ENCODE measurements around the gene STK32B.

The STK32B gene

GRCh38 chr4:5120067-5120466, 68.8 kb downstream of the STK32B start:
- no peaks in the 10 kb centered on the region for H3K79me2 ChIP-seq (ENCODE audit: insufficient read depth, low read length)
- H3K9me3 ChIP-seq (ENCODE audit: insufficient read depth, low read depth, low read length): peaks cover 18% of the 10 kb centered on the region; the same call in 1 of the 2 replicates
- no peaks in the 10 kb centered on the region for H3K9me2 ChIP-seq (replicated peaks; ENCODE audit: low read depth, low read length)
- H3K4me2 ChIP-seq (ENCODE audit: low read depth, low read length, poor library complexity, severe bottlenecking): no peak overlapping the region
- H3K4me1 ChIP-seq (ENCODE audit: insufficient read depth, low read length, poor library complexity, severe bottlenecking): no peaks in the 10 kb centered on the region
- H3K9ac ChIP-seq (ENCODE audit: low read depth, low read length, poor library complexity, severe bottlenecking): no peak overlapping the region
- no peak overlapping the region for H2AFZ ChIP-seq (ENCODE audit: low read length)
- no peaks in the 10 kb centered on the region for H3K36me3 ChIP-seq (ENCODE audit: insufficient read depth, low read length)
- TF ChIP-seq EZH2phosphoT487 (IDR thresholded peaks at IDR 0.05; ENCODE audit: borderline replicate concordance): no peak
- no peak for TF ChIP-seq CTCF (conservative IDR thresholded peaks at IDR 0.05; ENCODE audit: low read length)
- H3K27me3 ChIP-seq (ENCODE audit: insufficient read depth, low read length, poor library complexity, severe bottlenecking): no peaks in the 10 kb centered on the region
- no peaks in the 10 kb centered on the region for H3F3A ChIP-seq (ENCODE audit: low read depth)
- no peaks in the 10 kb centered on the region for H4K20me1 ChIP-seq (ENCODE audit: insufficient read depth, low read length, poor library complexity, severe bottlenecking)
- H3K4me3 ChIP-seq (ENCODE audit: low read length, poor library complexity, severe bottlenecking): no peak overlapping the region

GRCh38 chr4:5120468-5120867, 69.2 kb downstream of the STK32B start:
- Histone ChIP-seq H3K9me3 (ENCODE audit: insufficient read depth, low read depth, low read length) (peaks cover 18% of the 10 kb centered on the region; the same call in 1 of the 2 replicates), H3K4me3 (ENCODE audit: low read length, poor library complexity, severe bottlenecking) (no peak overlapping the region), H4K20me1 (ENCODE audit: insufficient read depth, low read length, poor library complexity, severe bottlenecking) (no peaks in the 10 kb centered on the region), H3K79me2 (ENCODE audit: insufficient read depth, low read length) (no peaks in the 10 kb centered on the region), H3K9me2 (replicated peaks; ENCODE audit: low read depth, low read length) (no peaks in the 10 kb centered on the region), H3K36me3 (ENCODE audit: insufficient read depth, low read length) (no peaks in the 10 kb centered on the region), H3K4me1 (ENCODE audit: insufficient read depth, low read length, poor library complexity, severe bottlenecking) (no peaks in the 10 kb centered on the region), H3K9ac (ENCODE audit: low read depth, low read length, poor library complexity, severe bottlenecking) (no peak overlapping the region), H3K4me2 (ENCODE audit: low read depth, low read length, poor library complexity, severe bottlenecking) (no peak overlapping the region), H2AFZ (ENCODE audit: low read length) (no peak overlapping the region), H3F3A (ENCODE audit: low read depth) (no peaks in the 10 kb centered on the region), H3K27me3 (ENCODE audit: insufficient read depth, low read length, poor library complexity, severe bottlenecking) (no peaks in the 10 kb centered on the region)
- TF ChIP-seq CTCF (conservative IDR thresholded peaks at IDR 0.05; ENCODE audit: low read length) (no peak), EZH2phosphoT487 (IDR thresholded peaks at IDR 0.05; ENCODE audit: borderline replicate concordance) (no peak)

GRCh38 chr4:5122114-5122513, 70.8 kb downstream of the STK32B start:
- Histone ChIP-seq H4K20me1 (ENCODE audit: insufficient read depth, low read length, poor library complexity, severe bottlenecking) (no peaks in the 10 kb centered on the region), H3F3A (ENCODE audit: low read depth) (no peaks in the 10 kb centered on the region), H3K36me3 (ENCODE audit: insufficient read depth, low read length) (no peaks in the 10 kb centered on the region), H3K9ac (ENCODE audit: low read depth, low read length, poor library complexity, severe bottlenecking) (no peak overlapping the region), H3K4me3 (ENCODE audit: low read length, poor library complexity, severe bottlenecking) (no peak overlapping the region), H3K4me1 (ENCODE audit: insufficient read depth, low read length, poor library complexity, severe bottlenecking) (no peaks in the 10 kb centered on the region), H2AFZ (ENCODE audit: low read length) (no peak overlapping the region), H3K27me3 (ENCODE audit: insufficient read depth, low read length, poor library complexity, severe bottlenecking) (no peaks in the 10 kb centered on the region), H3K79me2 (ENCODE audit: insufficient read depth, low read length) (no peaks in the 10 kb centered on the region), H3K9me2 (replicated peaks; ENCODE audit: low read depth, low read length) (no peaks in the 10 kb centered on the region), H3K4me2 (ENCODE audit: low read depth, low read length, poor library complexity, severe bottlenecking) (no peak overlapping the region), H3K9me3 (ENCODE audit: insufficient read depth, low read depth, low read length) (peaks cover 23% of the 10 kb centered on the region; the same call in 1 of the 2 replicates)
- TF ChIP-seq CTCF (conservative IDR thresholded peaks at IDR 0.05; ENCODE audit: low read length): no peak
- no peak for TF ChIP-seq EZH2phosphoT487 (IDR thresholded peaks at IDR 0.05; ENCODE audit: borderline replicate concordance)

Measured in Loucy (cell line).